Astrocyte of the spinal cord (primary cell): Measurements from ENCODE around the gene NPAS3.

ENCODE experiments used
- DNase-seq: peaks from one replicate; pipeline ENCODE4 v3.0.0; 2011; ENCODE audit warnings: low read depth, low spot score
- H3K4me3 ChIP-seq: 2 replicates; pipeline ENCODE4 v1.5.1; 2011; ENCODE audit warnings: low read depth, mild to moderate bottlenecking, low read length, moderate library complexity
- CTCF ChIP-seq: IDR thresholded peaks from 2 replicates; pipeline ENCODE4 v1.5.1; 2012; ENCODE audit warnings: low read depth, mild to moderate bottlenecking, low read length, inconsistent platforms
- in situ Hi-C: cut with HindIII; loops from 2 replicates; pipeline ENCODE4 v1.10.0; 2017; ENCODE audit warnings: low sequenced_read_pairs

NPAS3 gene

GRCh38 chr14:33686218-33686617 is 747.5 kb downstream of the NPAS3 start:
- peak; percentile 55 for DNase-seq
- H3K4me3 ChIP-seq, result no peak overlapping the region
- no peak for TF ChIP-seq CTCF

GRCh38 chr14:33686856-33687255 is 748.2 kb downstream of the NPAS3 start:
- no peak overlapping the region for H3K4me3 ChIP-seq
- no peak for TF ChIP-seq CTCF
- in situ Hi-C loops, result no loop called here
- DNase-seq, result no peak

More at GRCh38 chr14:33686218-33686617, 747.5 kb downstream of the NPAS3 start:
- in situ Hi-C loops, result no loop called here

GRCh38 chr14:33689680-33690079 is 751.0 kb downstream of the NPAS3 start:
- DNase-seq, result no peak
- no peak for TF ChIP-seq CTCF
- in situ Hi-C loops, result no loop called here
- H3K4me3 ChIP-seq, result no peak overlapping the region

- no peak for TF ChIP-seq CTCF
- in situ Hi-C loops, result no loop called here
- H3K4me3 ChIP-seq, result no peak overlapping the region
- DNase-seq, result no peak
Observed at GRCh38 chr14:33691907-33692306, 753.2 kb downstream of the NPAS3 start.

GRCh38 chr14:33692762-33693161 is 754.1 kb downstream of the NPAS3 start:
- in situ Hi-C loops, result no loop called here
- H3K4me3 ChIP-seq, result no peak overlapping the region
- DNase-seq, result peak; percentile 95
- TF ChIP-seq CTCF, result no peak

GRCh38 chr14:33693237-33693636 is 754.6 kb downstream of the NPAS3 start:
- TF ChIP-seq CTCF, result no peak
- in situ Hi-C loops, result no loop called here
- peak; percentile 88 for DNase-seq
- no peak overlapping the region for H3K4me3 ChIP-seq

GRCh38 chr14:33696165-33696564 is 757.5 kb downstream of the NPAS3 start:
- in situ Hi-C loops, result no loop called here
- DNase-seq, result no peak
- H3K4me3 ChIP-seq, result no peak overlapping the region
- TF ChIP-seq CTCF, result no peak
